ENCODE measurements around the gene CHTOP. TPM values are rescaled to one million over a fixed set of nuclear protein-coding genes. Genes with fewer than 3 reads are reported as not detected.

The CHTOP gene
- total RNA-seq, 6 experiments from 2014 or later = 21.9 to 29.7 (median 26.0) TPM

GRCh38 chr1:153623101-153623500 is 10.8 kb upstream of the CHTOP start:
- DNase-seq = peak in 1 of 3 donors; percentile 21
- Histone ChIP-seq H3K36me3 (no peaks in the 10 kb centered on the region), H3K27ac (no peak overlapping the region), H3K4me1 (peaks cover 0 to 6% (median 0%) of the 10 kb centered on the region in 4 donors), H3K4me3 (no peak overlapping the region), H3K9me3 (no peaks in the 10 kb centered on the region), H3K27me3 (no peaks in the 10 kb centered on the region)
- 75% methylated on average over 6 of the region's 7 CpGs for WGBS (ENCODE audit: insufficient coverage, low coverage, low lambda C conversion rate, missing lambda C conversion rate)
- intact Hi-C loops (cut with DNase I) = no loop called here
- TF ChIP-seq CTCF (IDR thresholded peaks at IDR 0.05) (no peak), POLR2A (IDR thresholded peaks at IDR 0.05) (no peak)
- ATAC-seq = peak in 3 of 4 donors; percentile 19 to 45 (median 33)

- Histone ChIP-seq H3K4me1 (peaks cover 0 to 6% (median 0%) of the 10 kb centered on the region in 4 donors), H3K27ac (no peak overlapping the region), H3K36me3 (no peaks in the 10 kb centered on the region), H3K4me3 (no peak overlapping the region), H3K9me3 (no peaks in the 10 kb centered on the region), H3K27me3 (no peaks in the 10 kb centered on the region)
- DNase-seq = peak in 2 of 3 donors; percentile 1 to 13
- no peak for ATAC-seq
- no peak for TF ChIP-seq CTCF (IDR thresholded peaks at IDR 0.05)
- no peak for TF ChIP-seq POLR2A (IDR thresholded peaks at IDR 0.05)
- intact Hi-C loops (cut with DNase I) = no loop called here
- 88% methylated on average over 5 of the region's 10 CpGs for WGBS (ENCODE audit: insufficient coverage, low coverage, low lambda C conversion rate, missing lambda C conversion rate)
Observed at GRCh38 chr1:153624965-153625611, 8.8 kb upstream of the CHTOP start.

DNA sequence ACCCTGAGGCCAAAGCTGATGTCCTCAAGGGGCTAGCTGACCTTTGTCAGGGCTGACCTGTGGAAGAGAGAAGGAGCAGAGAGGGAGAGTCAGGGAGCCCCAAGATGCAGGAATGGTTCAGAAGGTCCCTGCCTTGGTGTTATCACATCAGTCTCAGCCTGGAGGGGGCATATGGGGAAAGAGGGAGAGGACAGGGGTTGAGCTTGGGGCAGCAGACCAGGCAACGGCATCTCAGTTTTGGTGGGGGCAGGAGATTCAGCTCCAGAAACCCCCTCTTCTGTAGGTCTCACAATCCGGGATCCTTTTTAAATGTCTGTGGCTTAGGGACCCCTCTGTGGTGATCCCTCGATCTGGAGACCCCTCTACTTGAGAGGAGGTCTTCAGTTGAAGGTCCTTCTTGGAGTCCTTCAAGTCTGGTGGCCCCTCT is 7.4 kb upstream of the CHTOP start:
- intact Hi-C loops (cut with DNase I) = no loop called here
- no peak for ATAC-seq
- peaks cover 0 to 6% (median 2%) of the 10 kb centered on the region in 4 donors for H3K4me1 ChIP-seq

DNA sequence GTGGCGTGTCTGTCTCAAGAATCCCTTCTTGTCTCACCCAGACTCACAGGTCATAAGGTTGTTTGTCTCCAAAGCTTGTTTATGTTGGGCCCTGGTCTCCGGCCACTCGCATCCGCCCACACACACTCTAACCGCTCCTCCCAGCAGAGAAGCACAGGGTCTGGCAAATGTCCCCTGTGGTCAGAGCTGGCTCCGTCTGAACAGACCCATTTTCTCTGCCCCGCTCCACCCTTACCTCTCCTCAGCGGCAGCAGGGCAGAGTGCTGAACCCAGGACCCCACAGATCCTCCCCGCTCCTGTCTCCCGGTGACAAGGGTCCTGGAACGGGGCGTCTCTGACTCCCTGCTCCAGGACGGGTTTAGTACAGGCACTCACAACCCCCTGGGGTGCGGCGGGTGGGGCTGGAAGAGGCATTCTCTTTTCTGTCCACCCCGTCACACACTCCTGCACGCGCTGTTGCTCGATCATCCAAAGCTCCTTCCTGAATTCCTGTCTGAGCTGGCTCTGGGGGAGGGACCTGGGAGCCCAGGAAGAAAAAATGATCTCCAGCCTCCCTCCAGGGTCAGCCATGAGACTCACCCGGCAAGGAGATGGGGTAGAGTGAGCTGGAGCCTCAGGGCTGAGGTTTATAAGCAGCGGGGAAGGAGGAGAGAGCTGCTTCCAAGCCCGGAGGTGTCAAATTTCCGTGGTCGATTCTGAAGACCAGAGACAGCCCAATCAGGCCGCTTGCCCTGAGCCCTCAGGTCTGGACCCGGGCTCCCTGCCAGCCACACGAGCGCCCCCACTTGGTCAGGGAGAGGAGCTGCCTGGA is 6.8 kb upstream of the CHTOP start, which contains the start of gene S100A13:
TSS of gene S100A13 (minus strand) at position 602 of the 811 bp plus-strand sequence. CDS start 1,033 bp downstream, outside the sequence.
- Histone ChIP-seq H3K4me1 (peaks cover 0 to 6% (median 2%) of the 10 kb centered on the region in 4 donors), H3K27me3 (no peaks in the 10 kb centered on the region), H3K9me3 (no peaks in the 10 kb centered on the region), H3K4me3 (peak within 1 kb of the TSS; percentile 29 to 52 (median 47)), H3K27ac (peak within 1 kb of the TSS; percentile 71 to 80 (median 73)), H3K36me3 (no peaks in the 10 kb centered on the region)
- intact Hi-C loops (cut with DNase I) = no loop called here
- DNase-seq (peak; percentile 75 to 79 (median 75)), ATAC-seq (peak; percentile 65 to 75 (median 72))
- 13% methylated on average over 11 of the region's 28 CpGs for WGBS (ENCODE audit: insufficient coverage, low coverage, low lambda C conversion rate, missing lambda C conversion rate)
- TF ChIP-seq CTCF (IDR thresholded peaks at IDR 0.05) = peak in 3 of 4 donors; percentile 40 to 44 (median 41)
- peak; percentile 46 for TF ChIP-seq POLR2A (IDR thresholded peaks at IDR 0.05)

More for the DNA sequence above, 7.4 kb upstream of the CHTOP start:
- Histone ChIP-seq H3K9me3 (no peaks in the 10 kb centered on the region), H3K27me3 (no peaks in the 10 kb centered on the region), H3K4me3 (peak overlapping the region; percentile 29 to 52 (median 47)), H3K36me3 (no peaks in the 10 kb centered on the region), H3K27ac (peak overlapping the region; percentile 71 to 80 (median 73))
- TF ChIP-seq CTCF (IDR thresholded peaks at IDR 0.05) (no peak), POLR2A (IDR thresholded peaks at IDR 0.05) (no peak)
- 40% methylated on average over 1 of the region's 3 CpGs for WGBS (ENCODE audit: insufficient coverage, low coverage, low lambda C conversion rate, missing lambda C conversion rate)
- peak in 2 of 3 donors; percentile 8 to 13 for DNase-seq

All from right lobe of liver (tissue), 6 donors.